B cell (primary cell): ENCODE data around the gene LAMA1.

Source experiments
- CTCF ChIP-seq: fragments of 200-600 bp; IDR thresholded peaks from one replicate; pipeline ENCODE4 v1.8.0; 2022; ENCODE audit warnings: antibody characterized with exemption, mild to moderate bottlenecking
- EZH2 ChIP-seq: IDR thresholded peaks from 2 replicates; pipeline ENCODE4 v1.6.1; 2012; ENCODE audit warnings: borderline replicate concordance, low read depth, mild to moderate bottlenecking, moderate library complexity, low read length; ENCODE audit not compliant: insufficient read depth, poor library complexity, severe bottlenecking

DNA sequence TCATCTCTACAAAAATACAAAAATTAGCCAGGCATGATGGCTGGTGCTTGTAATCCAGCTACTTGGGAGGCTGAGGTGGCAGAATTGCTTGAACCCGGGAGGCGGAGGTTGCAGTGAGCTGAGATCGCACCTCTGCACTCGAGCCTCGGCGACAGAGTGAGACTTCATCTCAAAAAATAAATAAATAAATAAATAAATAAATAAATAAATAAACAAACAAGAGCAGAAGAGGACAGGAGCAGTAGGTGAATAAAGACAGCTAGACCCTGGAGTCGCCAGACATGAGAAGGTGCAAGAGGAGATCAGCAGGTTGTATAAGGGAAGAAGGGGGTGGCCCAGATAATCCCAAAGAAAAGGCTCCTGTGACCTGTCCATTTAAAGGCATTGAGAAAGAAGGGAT, 12.3 kb downstream of the LAMA1 start:
- no peak for TF ChIP-seq CTCF
- TF ChIP-seq EZH2, result no peak
